Liver (tissue), 3 donors: ENCODE results near the gene RAB17.

ENCODE experiments used
- GABPA ChIP-seq, 2 donors: IDR thresholded peaks in 1 of 2; conservative IDR thresholded peaks in 1 of 2; 2 replicates each; pipeline ENCODE4 v1.6.1; 2016; ENCODE audit warnings: antibody characterized with exemption in 2 of 2, mild to moderate bottlenecking in 1 of 2, moderate library complexity in 1 of 2
- JUND ChIP-seq, 2 donors: IDR thresholded peaks; 2 replicates each; pipeline ENCODE4 v1.6.1; 2016; ENCODE audit warnings: antibody characterized with exemption in 2 of 2
- RXRA ChIP-seq, 2 donors: IDR thresholded peaks; 2 replicates each; pipeline ENCODE4 v1.6.1; 2017 to 2018; ENCODE audit warnings: antibody characterized with exemption in 2 of 2, mild to moderate bottlenecking in 1 of 2
- YY1 ChIP-seq: IDR thresholded peaks from 2 replicates; pipeline ENCODE4 v1.6.1; 2016; ENCODE audit warnings: antibody characterized with exemption, mild to moderate bottlenecking
- TF ChIP-seq, protein P1 (sequence below): IDR thresholded peaks from 2 replicates; pipeline ENCODE4 v1.6.1; 2016; ENCODE audit warnings: antibody characterized with exemption, mild to moderate bottlenecking
- TF ChIP-seq, protein P2 (sequence below): IDR thresholded peaks from 2 replicates; pipeline ENCODE4 v1.6.1; 2016; ENCODE audit warnings: antibody characterized with exemption
- TF ChIP-seq, protein P3 (sequence below): fragments of 150-350 bp; IDR thresholded peaks from 2 replicates; pipeline ENCODE4 v1.5.1; 2017; ENCODE audit warnings: improper control_type of control experiment, low read depth, low read length; ENCODE audit not compliant: missing input control
- donor health status: healthy.
- donor health status: healthy.

DNA sequence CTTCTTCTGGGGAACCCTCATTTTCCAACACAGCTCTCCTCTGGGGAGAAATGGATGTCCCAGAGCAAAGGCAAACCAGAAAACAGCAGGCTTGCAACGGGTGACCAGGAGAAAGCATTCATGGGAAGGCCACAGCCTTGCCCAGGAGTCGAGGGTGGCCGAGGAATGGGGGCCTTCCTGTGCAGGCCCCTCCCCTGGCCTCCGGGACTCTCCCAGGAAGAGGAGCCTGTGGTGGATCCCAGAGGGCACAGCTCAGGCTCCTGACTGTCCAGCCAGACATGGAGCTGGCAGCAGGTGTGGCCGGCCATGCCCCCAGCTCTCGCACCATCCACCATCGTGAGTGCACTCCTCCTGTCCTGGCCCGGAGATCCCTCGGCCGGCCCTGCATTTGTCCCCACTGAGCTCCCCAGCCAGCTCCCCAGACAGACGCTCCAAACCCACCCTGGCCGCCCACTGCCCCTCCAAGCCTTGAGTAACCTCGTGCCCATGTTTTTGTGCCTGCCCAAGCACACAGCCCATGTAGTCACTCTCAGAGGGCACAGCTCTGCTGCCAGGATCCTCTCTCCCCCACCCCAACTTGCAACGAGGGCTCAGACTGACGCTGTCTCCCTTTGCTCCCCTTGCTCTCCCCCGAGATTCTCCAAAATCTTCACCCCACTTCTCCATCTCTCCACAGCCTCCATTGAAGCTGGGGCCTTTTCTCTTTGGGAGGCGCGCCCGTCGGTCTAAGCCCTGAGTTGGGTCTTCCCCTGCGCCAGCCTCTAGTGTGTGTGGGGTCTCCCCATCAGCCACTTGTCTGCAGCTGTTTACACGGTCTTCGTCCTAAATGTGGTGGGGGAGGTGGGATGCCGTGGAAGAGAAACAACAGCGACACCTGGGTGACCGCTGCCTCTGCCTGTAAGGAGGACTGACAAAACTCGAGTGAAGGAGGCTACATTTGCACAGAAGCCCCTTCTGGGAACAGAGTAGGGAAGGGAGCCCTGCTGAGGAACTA is 14.4 kb downstream of the RAB17 start:
- TF ChIP-seq YY1 (no peak), GABPA (IDR thresholded peaks at IDR 0.05 in 1 of 2, conservative IDR thresholded peaks at IDR 0.05 in 1 of 2) (no peak), JUND (IDR thresholded peaks at IDR 0.05) (no peak), RXRA (IDR thresholded peaks at IDR 0.05) (no peak)
- TF ChIP-seq, protein P1, sequence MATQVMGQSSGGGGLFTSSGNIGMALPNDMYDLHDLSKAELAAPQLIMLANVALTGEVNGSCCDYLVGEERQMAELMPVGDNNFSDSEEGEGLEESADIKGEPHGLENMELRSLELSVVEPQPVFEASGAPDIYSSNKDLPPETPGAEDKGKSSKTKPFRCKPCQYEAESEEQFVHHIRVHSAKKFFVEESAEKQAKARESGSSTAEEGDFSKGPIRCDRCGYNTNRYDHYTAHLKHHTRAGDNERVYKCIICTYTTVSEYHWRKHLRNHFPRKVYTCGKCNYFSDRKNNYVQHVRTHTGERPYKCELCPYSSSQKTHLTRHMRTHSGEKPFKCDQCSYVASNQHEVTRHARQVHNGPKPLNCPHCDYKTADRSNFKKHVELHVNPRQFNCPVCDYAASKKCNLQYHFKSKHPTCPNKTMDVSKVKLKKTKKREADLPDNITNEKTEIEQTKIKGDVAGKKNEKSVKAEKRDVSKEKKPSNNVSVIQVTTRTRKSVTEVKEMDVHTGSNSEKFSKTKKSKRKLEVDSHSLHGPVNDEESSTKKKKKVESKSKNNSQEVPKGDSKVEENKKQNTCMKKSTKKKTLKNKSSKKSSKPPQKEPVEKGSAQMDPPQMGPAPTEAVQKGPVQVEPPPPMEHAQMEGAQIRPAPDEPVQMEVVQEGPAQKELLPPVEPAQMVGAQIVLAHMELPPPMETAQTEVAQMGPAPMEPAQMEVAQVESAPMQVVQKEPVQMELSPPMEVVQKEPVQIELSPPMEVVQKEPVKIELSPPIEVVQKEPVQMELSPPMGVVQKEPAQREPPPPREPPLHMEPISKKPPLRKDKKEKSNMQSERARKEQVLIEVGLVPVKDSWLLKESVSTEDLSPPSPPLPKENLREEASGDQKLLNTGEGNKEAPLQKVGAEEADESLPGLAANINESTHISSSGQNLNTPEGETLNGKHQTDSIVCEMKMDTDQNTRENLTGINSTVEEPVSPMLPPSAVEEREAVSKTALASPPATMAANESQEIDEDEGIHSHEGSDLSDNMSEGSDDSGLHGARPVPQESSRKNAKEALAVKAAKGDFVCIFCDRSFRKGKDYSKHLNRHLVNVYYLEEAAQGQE: no peak
- TF ChIP-seq, protein P2, sequence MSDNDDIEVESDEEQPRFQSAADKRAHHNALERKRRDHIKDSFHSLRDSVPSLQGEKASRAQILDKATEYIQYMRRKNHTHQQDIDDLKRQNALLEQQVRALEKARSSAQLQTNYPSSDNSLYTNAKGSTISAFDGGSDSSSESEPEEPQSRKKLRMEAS: no peak
- TF ChIP-seq, protein P3, sequence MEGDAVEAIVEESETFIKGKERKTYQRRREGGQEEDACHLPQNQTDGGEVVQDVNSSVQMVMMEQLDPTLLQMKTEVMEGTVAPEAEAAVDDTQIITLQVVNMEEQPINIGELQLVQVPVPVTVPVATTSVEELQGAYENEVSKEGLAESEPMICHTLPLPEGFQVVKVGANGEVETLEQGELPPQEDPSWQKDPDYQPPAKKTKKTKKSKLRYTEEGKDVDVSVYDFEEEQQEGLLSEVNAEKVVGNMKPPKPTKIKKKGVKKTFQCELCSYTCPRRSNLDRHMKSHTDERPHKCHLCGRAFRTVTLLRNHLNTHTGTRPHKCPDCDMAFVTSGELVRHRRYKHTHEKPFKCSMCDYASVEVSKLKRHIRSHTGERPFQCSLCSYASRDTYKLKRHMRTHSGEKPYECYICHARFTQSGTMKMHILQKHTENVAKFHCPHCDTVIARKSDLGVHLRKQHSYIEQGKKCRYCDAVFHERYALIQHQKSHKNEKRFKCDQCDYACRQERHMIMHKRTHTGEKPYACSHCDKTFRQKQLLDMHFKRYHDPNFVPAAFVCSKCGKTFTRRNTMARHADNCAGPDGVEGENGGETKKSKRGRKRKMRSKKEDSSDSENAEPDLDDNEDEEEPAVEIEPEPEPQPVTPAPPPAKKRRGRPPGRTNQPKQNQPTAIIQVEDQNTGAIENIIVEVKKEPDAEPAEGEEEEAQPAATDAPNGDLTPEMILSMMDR: no peak
